Measurements from ENCODE around the gene INAFM2.

DNA sequence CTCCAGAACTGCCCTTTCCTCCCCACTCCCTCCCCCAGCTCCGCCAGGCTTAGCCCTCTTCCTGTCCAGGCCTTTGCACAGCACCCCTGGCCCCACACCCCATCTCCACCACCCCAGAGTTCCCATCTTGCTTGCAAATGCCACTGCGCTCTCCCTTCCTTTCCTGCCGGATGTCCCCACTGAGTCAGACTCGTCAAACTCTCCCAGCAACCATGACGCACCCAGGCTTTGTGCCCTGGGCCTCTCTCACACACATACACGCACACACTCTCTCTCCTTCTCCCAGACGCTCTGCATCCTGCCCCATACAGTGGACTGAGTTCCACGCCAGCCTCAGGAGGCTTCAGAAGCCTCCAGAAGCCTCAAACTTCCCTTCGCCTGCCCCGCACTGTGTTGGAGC, 20.0 kb downstream of the INAFM2 start:
- TF ChIP-seq, protein P1, sequence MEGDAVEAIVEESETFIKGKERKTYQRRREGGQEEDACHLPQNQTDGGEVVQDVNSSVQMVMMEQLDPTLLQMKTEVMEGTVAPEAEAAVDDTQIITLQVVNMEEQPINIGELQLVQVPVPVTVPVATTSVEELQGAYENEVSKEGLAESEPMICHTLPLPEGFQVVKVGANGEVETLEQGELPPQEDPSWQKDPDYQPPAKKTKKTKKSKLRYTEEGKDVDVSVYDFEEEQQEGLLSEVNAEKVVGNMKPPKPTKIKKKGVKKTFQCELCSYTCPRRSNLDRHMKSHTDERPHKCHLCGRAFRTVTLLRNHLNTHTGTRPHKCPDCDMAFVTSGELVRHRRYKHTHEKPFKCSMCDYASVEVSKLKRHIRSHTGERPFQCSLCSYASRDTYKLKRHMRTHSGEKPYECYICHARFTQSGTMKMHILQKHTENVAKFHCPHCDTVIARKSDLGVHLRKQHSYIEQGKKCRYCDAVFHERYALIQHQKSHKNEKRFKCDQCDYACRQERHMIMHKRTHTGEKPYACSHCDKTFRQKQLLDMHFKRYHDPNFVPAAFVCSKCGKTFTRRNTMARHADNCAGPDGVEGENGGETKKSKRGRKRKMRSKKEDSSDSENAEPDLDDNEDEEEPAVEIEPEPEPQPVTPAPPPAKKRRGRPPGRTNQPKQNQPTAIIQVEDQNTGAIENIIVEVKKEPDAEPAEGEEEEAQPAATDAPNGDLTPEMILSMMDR (IDR thresholded peaks at IDR 0.05; ENCODE audit: extremely low read depth in 1 of 2, insufficient read depth in 1 of 2, low read depth in 1 of 2, low read length in 2 of 2), result no peak
- TF ChIP-seq POLR2A (IDR thresholded peaks at IDR 0.05; ENCODE audit: low read depth, low read length), result peak; percentile 64
- TF ChIP-seq POLR2AphosphoS5 (IDR thresholded peaks at IDR 0.05; ENCODE audit: insufficient read depth, low read depth, low read length), result peak; percentile 90
- TF ChIP-seq JUN (IDR thresholded peaks at IDR 0.05; ENCODE audit: borderline replicate concordance, insufficient read depth, insufficient read length, low read depth), result peak; percentile 91
- no peak for TF ChIP-seq EZH2 (IDR thresholded peaks at IDR 0.05; ENCODE audit: borderline replicate concordance, low read depth, low read length, severe bottlenecking)
- TF ChIP-seq MYC (IDR thresholded peaks at IDR 0.05; ENCODE audit: low read depth, low read length), result no peak
- peak; percentile 93 for TF ChIP-seq FOS (IDR thresholded peaks at IDR 0.05; ENCODE audit: borderline replicate concordance, insufficient read depth, low read length)
- TF ChIP-seq, protein P2, sequence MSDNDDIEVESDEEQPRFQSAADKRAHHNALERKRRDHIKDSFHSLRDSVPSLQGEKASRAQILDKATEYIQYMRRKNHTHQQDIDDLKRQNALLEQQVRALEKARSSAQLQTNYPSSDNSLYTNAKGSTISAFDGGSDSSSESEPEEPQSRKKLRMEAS (IDR thresholded peaks at IDR 0.05; ENCODE audit: insufficient read depth, insufficient read length), result peak; percentile 7
